Choroid plexus epithelial cell (primary cell): Measurements from ENCODE around the gene AXIN2.
A peak's percentile ranks its signal among the peaks of the same experiment; 100 is the strongest.

ENCODE experiments used
- DNase-seq: peaks from one replicate; pipeline ENCODE4 v3.0.0-alpha.2; 2010; ENCODE audit warnings: low read depth
- H3K4me3 ChIP-seq: 2 replicates; pipeline ENCODE4 v1.5.1; 2011; ENCODE audit warnings: low read depth, mild to moderate bottlenecking, control low read depth, low read length, moderate library complexity
- CTCF ChIP-seq: conservative IDR thresholded peaks from 2 replicates; pipeline ENCODE4 v1.5.1; 2011; ENCODE audit warnings: low read depth, mild to moderate bottlenecking, control low read depth, inconsistent platforms, low read length, moderate library complexity

The AXIN2 gene

GRCh38 chr17:65564793-65565192, 3.3 kb upstream of the AXIN2 start:
- peak; percentile 67 for DNase-seq
- no peak for TF ChIP-seq CTCF
- H3K4me3 ChIP-seq: no peak overlapping the region

GRCh38 chr17:65562206-65562531, 721 bp upstream of the AXIN2 start:
- no peak for TF ChIP-seq CTCF
- H3K4me3 ChIP-seq: peak overlapping the region; percentile 68
- DNase-seq: no peak

GRCh38 chr17:65560628-65561451, 608 bp downstream of the AXIN2 start:
- TF ChIP-seq CTCF: no peak
- peak; percentile 90 for DNase-seq
- peak overlapping the region; percentile 68 for H3K4me3 ChIP-seq

- no peak for TF ChIP-seq CTCF
- DNase-seq: no peak
Measured at GRCh38 chr17:65559804-65560627, 1.4 kb downstream of the AXIN2 start.

GRCh38 chr17:65559461-65559803, 2.0 kb downstream of the AXIN2 start:
- H3K4me3 ChIP-seq: peak overlapping the region; percentile 68
- no peak for DNase-seq
- no peak for TF ChIP-seq CTCF

More at GRCh38 chr17:65559804-65560627, 1.4 kb downstream of the AXIN2 start:
- H3K4me3 ChIP-seq: peak overlapping the region; percentile 68

GRCh38 chr17:65558683-65559460, 2.6 kb downstream of the AXIN2 start:
- peak overlapping the region; percentile 68 for H3K4me3 ChIP-seq
- no peak for DNase-seq
- TF ChIP-seq CTCF: no peak
